ENCODE data around the gene LBHD2.

Gene LBHD2

GRCh38 chr14:103110681-103111231 is 26.7 kb downstream of the LBHD2 start:
- TF ChIP-seq CTCF (IDR thresholded peaks at IDR 0.05; ENCODE audit: insufficient read depth, low read length, poor library complexity, severe bottlenecking), result no peak
- no peaks in the 10 kb centered on the region for H4K20me1 ChIP-seq (ENCODE audit: low read depth, low read length)
- H3K9ac ChIP-seq (ENCODE audit: low read length), result no peak overlapping the region
- no peaks in the 10 kb centered on the region for H3K9me3 ChIP-seq (ENCODE audit: insufficient read depth, low read length)
- H3K27me3 ChIP-seq (ENCODE audit: low read length), result no peaks in the 10 kb centered on the region
- H3K27ac ChIP-seq (ENCODE audit: low read depth, low read length), result no peak overlapping the region
- no peak overlapping the region for H3K4me2 ChIP-seq (ENCODE audit: low read depth, low read length, poor library complexity, severe bottlenecking)
- H2AFZ ChIP-seq (ENCODE audit: low read depth, low read length, severe bottlenecking), result no peak overlapping the region
- no peaks in the 10 kb centered on the region for H3F3A ChIP-seq (ENCODE audit: insufficient read depth)
- no peak overlapping the region for H3K4me3 ChIP-seq (ENCODE audit: insufficient read depth, low read length, poor library complexity, severe bottlenecking)
- no peaks in the 10 kb centered on the region for H3K79me2 ChIP-seq (ENCODE audit: insufficient read depth, low read length)
- H3K9me2 ChIP-seq (replicated peaks; ENCODE audit: insufficient read depth, low read length), result no peaks in the 10 kb centered on the region
- no peaks in the 10 kb centered on the region for H3K36me3 ChIP-seq (ENCODE audit: low read length)

GRCh38 chr14:103111232-103111868 is 27.3 kb downstream of the LBHD2 start:
- no peak overlapping the region for H3K4me2 ChIP-seq (ENCODE audit: low read depth, low read length, poor library complexity, severe bottlenecking)
- TF ChIP-seq EZH2phosphoT487 (conservative IDR thresholded peaks at IDR 0.05; ENCODE audit: low read length), result no peak
- TF ChIP-seq CTCF (IDR thresholded peaks at IDR 0.05; ENCODE audit: insufficient read depth, low read length, poor library complexity, severe bottlenecking), result no peak
- H3K9me3 ChIP-seq (ENCODE audit: insufficient read depth, low read length), result no peaks in the 10 kb centered on the region
- no peaks in the 10 kb centered on the region for H3K27me3 ChIP-seq (ENCODE audit: low read length)
- no peak overlapping the region for H3K9ac ChIP-seq (ENCODE audit: low read length)
- no peak overlapping the region for H3K4me3 ChIP-seq (ENCODE audit: insufficient read depth, low read length, poor library complexity, severe bottlenecking)
- no peak overlapping the region for H2AFZ ChIP-seq (ENCODE audit: low read depth, low read length, severe bottlenecking)
- H3K27ac ChIP-seq (ENCODE audit: low read depth, low read length), result no peak overlapping the region
- no peaks in the 10 kb centered on the region for H3K79me2 ChIP-seq (ENCODE audit: insufficient read depth, low read length)
- no peaks in the 10 kb centered on the region for H3K9me2 ChIP-seq (replicated peaks; ENCODE audit: insufficient read depth, low read length)
- no peaks in the 10 kb centered on the region for H3K36me3 ChIP-seq (ENCODE audit: low read length)
- no peaks in the 10 kb centered on the region for H4K20me1 ChIP-seq (ENCODE audit: low read depth, low read length)
- H3F3A ChIP-seq (ENCODE audit: insufficient read depth), result no peaks in the 10 kb centered on the region

- Histone ChIP-seq H3K9ac (ENCODE audit: low read length) (no peak overlapping the region), H3K36me3 (ENCODE audit: low read length) (no peaks in the 10 kb centered on the region)
Measured at GRCh38 chr14:103112400-103113243, 28.6 kb downstream of the LBHD2 start.

More at GRCh38 chr14:103112400-103113243, 28.6 kb downstream of the LBHD2 start:
- Histone ChIP-seq H3K9me3 (ENCODE audit: insufficient read depth, low read length) (no peaks in the 10 kb centered on the region), H3F3A (ENCODE audit: insufficient read depth) (no peaks in the 10 kb centered on the region), H3K27ac (ENCODE audit: low read depth, low read length) (no peak overlapping the region), H2AFZ (ENCODE audit: low read depth, low read length, severe bottlenecking) (no peak overlapping the region), H3K27me3 (ENCODE audit: low read length) (no peaks in the 10 kb centered on the region), H3K79me2 (ENCODE audit: insufficient read depth, low read length) (no peaks in the 10 kb centered on the region), H3K4me2 (ENCODE audit: low read depth, low read length, poor library complexity, severe bottlenecking) (no peak overlapping the region), H4K20me1 (ENCODE audit: low read depth, low read length) (no peaks in the 10 kb centered on the region), H3K9me2 (replicated peaks; ENCODE audit: insufficient read depth, low read length) (no peaks in the 10 kb centered on the region), H3K4me3 (ENCODE audit: insufficient read depth, low read length, poor library complexity, severe bottlenecking) (no peak overlapping the region)
- TF ChIP-seq CTCF (IDR thresholded peaks at IDR 0.05; ENCODE audit: insufficient read depth, low read length, poor library complexity, severe bottlenecking) (no peak), EZH2phosphoT487 (conservative IDR thresholded peaks at IDR 0.05; ENCODE audit: low read length) (no peak)
